OCI-LY7 (cell line): ENCODE results near the gene CABP4.

Experiments
- CTCF ChIP-seq: fragments of 200-600 bp; sonication (generic); conservative IDR thresholded peaks from 2 replicates; pipeline ENCODE4 v1.5.1; 2014; ENCODE audit warnings: mild to moderate bottlenecking, antibody characterized with exemption, low read length, moderate library complexity, mixed read lengths
- EZH2phosphoT487 ChIP-seq: fragments of 200-600 bp; sonication (generic); IDR thresholded peaks from 2 replicates; pipeline ENCODE4 v1.6.1; 2018; ENCODE audit warnings: low read depth, borderline replicate concordance, mild to moderate bottlenecking, mixed run types, antibody characterized with exemption, low read length, moderate library complexity, mixed read lengths

GRCh38 chr11:67420147-67420645 is 35.0 kb upstream of the CABP4 start:
- TF ChIP-seq CTCF = no peak
- no peak for TF ChIP-seq EZH2phosphoT487
